Stimulated activated CD4-positive, alpha-beta T cell treated with anti-CD3 and anti-CD28 coated beads, Interleukin-12 subunit alpha, Interleukin-12 subunit beta, amount 100 ng/mL, for 24 hours (primary cell): Measurements from ENCODE around the gene YEATS4.

Experiments used
- DNase-seq, 2 experiments: peaks; one replicate each; pipeline ENCODE4 v3.0.0-alpha.2; 2020; ENCODE audit warnings: low read depth in 2 of 2

Gene YEATS4

DNA sequence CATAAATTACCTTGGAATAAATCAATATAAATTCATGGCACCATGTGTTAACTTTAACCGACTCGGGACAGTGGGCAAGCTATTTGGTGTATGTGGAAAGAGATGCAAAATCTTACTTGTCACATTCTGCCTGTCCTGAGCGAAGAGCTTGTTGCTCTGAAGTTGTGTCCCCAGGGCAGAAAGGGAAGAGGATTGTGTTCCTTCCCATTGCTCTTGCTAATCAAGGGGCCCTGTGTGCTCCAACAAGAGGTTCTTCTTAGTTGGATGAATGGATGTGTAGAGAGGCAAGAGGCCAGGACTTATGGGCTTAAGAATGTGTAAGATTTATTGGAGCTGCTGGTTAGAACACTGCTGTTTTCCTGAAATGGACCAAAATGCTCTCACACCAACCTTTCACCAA is 74.1 kb downstream of the YEATS4 start:
- DNase-seq: no peak

DNA sequence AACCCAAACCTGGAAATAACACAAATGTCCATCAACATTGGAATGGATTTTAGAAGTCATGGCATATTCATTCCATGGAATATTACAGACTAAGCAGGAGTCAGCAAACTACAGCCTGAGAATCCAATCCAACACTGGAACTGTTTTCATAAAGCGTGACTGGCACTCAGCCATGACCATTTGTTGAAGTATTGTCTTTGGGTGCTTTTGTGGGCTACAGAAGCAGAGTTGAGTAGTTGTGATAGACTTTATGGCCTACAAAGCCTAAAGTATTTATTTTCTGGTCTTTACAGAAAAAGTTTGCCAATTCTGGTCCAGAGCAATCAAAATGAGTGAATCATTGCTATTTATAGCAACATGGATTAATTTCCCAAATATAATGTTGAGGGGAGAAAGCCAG is 76.1 kb downstream of the YEATS4 start:
- no peak for DNase-seq

- no peak for DNase-seq
Measured at GRCh38 chr12:69437073-69437472, 77.5 kb downstream of the YEATS4 start.

GRCh38 chr12:69438539-69438938 is 79.0 kb downstream of the YEATS4 start:
- no peak for DNase-seq

- DNase-seq: no peak
Measured at GRCh38 chr12:69440016-69440415, 80.5 kb downstream of the YEATS4 start.
